Transverse colon (tissue), 4 donors: ENCODE measurements around the gene HLA-A.

Source experiments
- CTCF ChIP-seq, 5 experiments: fragments of 200-600 bp in 3 of 5; fragments of 450-650 bp in 2 of 5; sonication (generic) in 3 of 5; IDR thresholded peaks; 1 replicate in 2 of 5; 2 replicates in 3 of 5; pipeline ENCODE4 v1.5.1; 2016 to 2017; ENCODE audit warnings: antibody characterized with exemption in 5 of 5, inconsistent platforms in 3 of 5, mild to moderate bottlenecking in 2 of 5, moderate library complexity in 1 of 5
- POLR2AphosphoS5 ChIP-seq, 3 donors: sonication (generic); formaldehyde crosslinking; IDR thresholded peaks; one replicate each; pipeline ENCODE4 v1.6.1; 2016; ENCODE audit warnings: antibody characterized with exemption in 3 of 3

DNA sequence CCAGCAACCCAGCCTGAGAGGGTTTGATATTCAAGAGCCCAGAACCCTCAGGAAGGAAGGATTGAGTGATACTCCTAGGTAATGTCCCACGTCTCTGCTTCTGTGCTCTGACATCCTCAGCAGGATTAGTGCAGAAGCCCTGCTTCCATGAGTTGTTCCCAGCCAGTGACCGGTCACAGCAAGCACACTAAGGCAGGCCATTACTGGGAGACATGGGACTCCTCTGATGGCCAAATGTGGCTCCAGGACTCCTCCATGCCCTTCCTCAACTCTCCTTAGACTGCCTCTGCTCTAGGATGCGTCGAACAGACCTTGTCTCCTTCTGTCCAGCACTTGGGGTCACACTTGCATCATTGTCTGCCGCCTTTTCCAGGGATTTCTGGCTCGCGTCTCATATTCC lies 7.6 kb downstream of the HLA-A start:
- no peak for TF ChIP-seq CTCF (IDR thresholded peaks at IDR 0.05)
- no peak for TF ChIP-seq POLR2AphosphoS5 (IDR thresholded peaks at IDR 0.05)
